GM23248 (cell line): ENCODE measurements around the gene MST1. TPM values are rescaled to one million over a fixed set of nuclear protein-coding genes. Genes with fewer than 3 reads are reported as not detected.

ENCODE experiments used
- DNase-seq: peaks from one replicate; pipeline ENCODE4 v3.0.0-alpha.2; 2015
- H2AFZ ChIP-seq: fragments of 200-600 bp; sonication (generic); 2 replicates; pipeline ENCODE4 v1.6.1; 2016; ENCODE audit warnings: antibody characterized with exemption
- H3F3A ChIP-seq: fragments of 200-600 bp; sonication (generic); 2 replicates; pipeline ENCODE4 v1.6.1; 2016; ENCODE audit warnings: mild to moderate bottlenecking, antibody characterized with exemption, mixed run types; ENCODE audit not compliant: insufficient read depth
- H3K27ac ChIP-seq: fragments of 200-600 bp; sonication (generic); 2 replicates; pipeline ENCODE4 v1.5.1; 2016; ENCODE audit warnings: mild to moderate bottlenecking
- H3K27me3 ChIP-seq: fragments of 200-600 bp; sonication (generic); replicated peaks from 2 replicates; pipeline ENCODE4 v1.6.1; 2016; ENCODE audit warnings: mild to moderate bottlenecking; ENCODE audit not compliant: insufficient read depth
- H3K36me3 ChIP-seq: fragments of 200-600 bp; sonication (generic); 2 replicates; pipeline ENCODE4 v1.6.1; 2016; ENCODE audit warnings: low read depth, mild to moderate bottlenecking
- H3K4me1 ChIP-seq: fragments of 200-600 bp; sonication (generic); 2 replicates; pipeline ENCODE4 v1.6.1; 2016; ENCODE audit warnings: mild to moderate bottlenecking; ENCODE audit not compliant: insufficient read depth
- H3K4me2 ChIP-seq: fragments of 200-600 bp; sonication (generic); one replicate; pipeline ENCODE4 v1.6.1; 2016; ENCODE audit warnings: mild to moderate bottlenecking; ENCODE audit not compliant: unreplicated experiment
- H3K4me3 ChIP-seq: fragments of 200-600 bp; sonication (generic); 2 replicates; pipeline ENCODE4 v1.5.1; 2016; ENCODE audit warnings: mild to moderate bottlenecking
- H3K79me2 ChIP-seq: fragments of 200-600 bp; sonication (generic); 2 replicates; pipeline ENCODE4 v1.6.1; 2016; ENCODE audit warnings: mild to moderate bottlenecking; ENCODE audit not compliant: insufficient read depth
- H3K9ac ChIP-seq: fragments of 200-600 bp; sonication (generic); 2 replicates; pipeline ENCODE4 v1.6.1; 2016; ENCODE audit warnings: mild to moderate bottlenecking
- H3K9me2 ChIP-seq: fragments of 200-600 bp; sonication (generic); 2 replicates; pipeline ENCODE4 v1.6.1; 2016; ENCODE audit warnings: mixed run types, mild to moderate bottlenecking, moderate library complexity; ENCODE audit not compliant: insufficient read depth
- H3K9me3 ChIP-seq: fragments of 200-600 bp; sonication (generic); one replicate; pipeline ENCODE4 v1.6.1; 2017; ENCODE audit warnings: low read depth
- H4K20me1 ChIP-seq: fragments of 200-600 bp; sonication (generic); 2 replicates; pipeline ENCODE4 v1.6.0; 2016; ENCODE audit not compliant: insufficient read depth
- EZH2 ChIP-seq: fragments of 200-600 bp; sonication (generic); IDR thresholded peaks from 2 replicates; pipeline ENCODE4 v1.6.1; 2018; ENCODE audit warnings: antibody characterized with exemption, mild to moderate bottlenecking; ENCODE audit not compliant: insufficient read depth, poor library complexity, severe bottlenecking
- EZH2phosphoT487 ChIP-seq: fragments of 200-600 bp; sonication (generic); IDR thresholded peaks from 2 replicates; pipeline ENCODE4 v1.6.1; 2018; ENCODE audit warnings: antibody characterized with exemption, moderate library complexity, mild to moderate bottlenecking, low read depth; ENCODE audit not compliant: insufficient read depth
- WGBS, 2 experiments: methylation state at CpG; one replicate each; pipeline ENCODE4 v1.1.6; 2015 to 2017; ENCODE audit warnings: low lambda C conversion rate in 2 of 2, low coverage in 1 of 2; ENCODE audit errors: missing lambda C conversion rate in 2 of 2; 5-methylcytosine and 5-hydroxymethylcytosine counted together
- in situ Hi-C: fragments of 300-500 bp; cut with MboI; formaldehyde crosslinking; loops from 2 replicates; pipeline ENCODE4 v1.15.0; 2020
- polyA plus RNA-seq: library from polyadenylated mRNA; unstranded; fragments of >200 nt; fragmentation: Nextera tagmentation; extraction: Ambion mirVana; gene quantifications from 2 replicates; pipeline ENCODE4 v1.2.1, GENCODE V29; 2016
- total RNA-seq: library from RNA; depleted of rRNA; stranded (reverse); fragments of >200 nt; shearing (Covaris generic); gene quantifications from 2 replicates; pipeline ENCODE4 v1.2.3, GENCODE V29; 2014

The MST1 gene
- total and polyA plus RNA-seq, 2 experiments from 2014 or later, result 3.0 to 6.4 TPM

DNA sequence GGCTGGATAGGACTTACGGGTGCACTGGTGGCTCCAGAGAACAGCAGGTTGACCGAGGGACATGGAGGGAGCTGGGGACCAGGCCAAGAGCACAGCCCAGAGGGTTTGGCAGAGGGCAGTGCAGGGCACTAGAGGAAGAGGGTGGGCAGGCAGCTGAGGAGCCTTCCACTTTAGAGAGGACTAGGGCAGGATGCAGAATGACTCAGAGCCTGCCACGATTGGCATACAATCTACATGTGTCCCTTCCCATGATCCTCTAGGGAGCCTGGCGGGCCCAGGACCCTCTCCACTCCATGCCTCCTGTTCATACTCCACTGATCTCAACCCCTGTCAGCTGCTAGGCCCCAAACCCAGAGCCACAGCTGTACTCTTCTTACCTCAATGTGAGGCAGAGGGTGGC is 29.5 kb downstream of the MST1 start:
- no peak for DNase-seq
- H3K36me3 ChIP-seq, result no peaks in the 10 kb centered on the region
- 0 out of 2 replicates have a peak, but pooled peaks cover 12% of the 10 kb centered on the region for H3K27me3 ChIP-seq
- in situ Hi-C loops, result no loop called here
- WGBS, 2 experiments, result 33 to 35% methylated on average over 4 of the region's 4 CpGs
- H3K4me2 ChIP-seq, result no peak overlapping the region
- H3K9ac ChIP-seq, result no peak overlapping the region
- no peaks in the 10 kb centered on the region for H3K9me2 ChIP-seq
- H3K9me3 ChIP-seq, result no peaks in the 10 kb centered on the region
- no peaks in the 10 kb centered on the region for H3K4me1 ChIP-seq
- no peaks in the 10 kb centered on the region for H3F3A ChIP-seq
- TF ChIP-seq EZH2phosphoT487 (no peak), EZH2 (no peak)
- no peaks in the 10 kb centered on the region for H4K20me1 ChIP-seq
- H3K79me2 ChIP-seq, result no peaks in the 10 kb centered on the region
- H3K4me3 ChIP-seq, result no peak overlapping the region
- no peak overlapping the region for H2AFZ ChIP-seq
- no peak overlapping the region for H3K27ac ChIP-seq

DNA sequence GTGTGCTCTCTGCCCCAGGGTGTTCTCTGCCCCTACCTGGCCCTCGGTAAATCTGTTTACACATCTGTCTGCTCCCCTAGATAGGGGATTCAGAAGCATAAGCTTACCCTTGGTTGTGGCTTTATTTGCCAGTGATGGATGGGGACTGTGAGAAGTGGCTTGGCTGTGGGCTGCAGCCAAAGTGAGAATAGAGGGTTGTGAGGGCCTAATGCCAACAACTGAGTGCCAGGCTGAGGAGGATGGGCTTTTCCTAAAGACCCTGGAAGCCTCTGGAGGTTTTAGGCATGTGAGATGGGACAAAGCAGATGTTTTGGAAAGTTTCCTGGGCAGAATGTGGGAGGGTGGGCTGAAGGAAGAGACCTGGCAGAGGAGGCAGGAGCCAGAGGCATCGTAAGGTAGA is 30.6 kb downstream of the MST1 start:
- H3K4me1 ChIP-seq, result no peaks in the 10 kb centered on the region
- no peak overlapping the region for H3K4me3 ChIP-seq
- H3K27me3 ChIP-seq, result 0 out of 2 replicates have a peak, but pooled peaks cover 12% of the 10 kb centered on the region
- in situ Hi-C loops, result no loop called here
- no peaks in the 10 kb centered on the region for H3K79me2 ChIP-seq
- H2AFZ ChIP-seq, result no peak overlapping the region
- TF ChIP-seq EZH2, result no peak
- no peak for TF ChIP-seq EZH2phosphoT487
- H3F3A ChIP-seq, result no peaks in the 10 kb centered on the region
- H4K20me1 ChIP-seq, result no peaks in the 10 kb centered on the region
- H3K9me2 ChIP-seq, result no peaks in the 10 kb centered on the region
- DNase-seq, result no peak
- H3K4me2 ChIP-seq, result no peak overlapping the region
- 37 to 52% methylated on average over 2 of the region's 2 CpGs for WGBS, 2 experiments
- H3K9me3 ChIP-seq, result no peaks in the 10 kb centered on the region
- H3K36me3 ChIP-seq, result no peaks in the 10 kb centered on the region
- no peak overlapping the region for H3K9ac ChIP-seq
- H3K27ac ChIP-seq, result no peak overlapping the region

DNA sequence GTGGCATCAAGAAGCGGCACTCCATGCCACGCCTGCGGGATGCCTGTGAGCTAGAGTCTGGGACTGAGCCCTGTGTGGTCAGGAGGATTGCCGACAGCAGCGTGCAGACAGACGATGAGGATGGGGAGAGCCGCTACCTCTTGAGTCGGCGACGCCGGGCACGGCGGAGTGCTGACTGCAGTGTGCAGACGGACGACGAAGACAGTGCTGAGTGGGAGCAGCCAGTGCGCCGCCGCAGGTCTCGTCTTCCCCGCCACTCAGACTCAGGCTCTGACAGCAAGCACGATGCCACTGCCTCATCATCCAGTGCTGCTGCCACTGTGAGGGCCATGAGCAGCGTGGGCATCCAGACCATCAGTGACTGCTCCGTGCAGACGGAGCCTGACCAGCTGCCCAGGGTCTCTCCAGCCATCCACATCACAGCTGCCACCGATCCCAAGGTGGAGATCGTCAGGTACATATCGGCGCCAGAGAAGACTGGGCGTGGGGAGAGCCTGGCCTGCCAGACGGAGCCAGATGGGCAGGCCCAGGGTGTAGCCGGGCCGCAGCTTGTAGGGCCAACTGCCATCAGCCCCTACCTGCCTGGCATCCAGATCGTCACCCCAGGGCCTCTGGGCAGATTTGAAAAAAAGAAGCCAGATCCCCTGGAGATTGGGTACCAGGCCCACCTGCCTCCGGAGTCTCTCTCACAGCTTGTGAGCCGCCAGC is 31.9 kb downstream of the MST1 start:
- Histone ChIP-seq H3K9me3 (no peaks in the 10 kb centered on the region), H3K4me2 (no peak overlapping the region), H3K27me3 (0 out of 2 replicates have a peak, but pooled peaks cover 12% of the 10 kb centered on the region), H3K27ac (no peak overlapping the region), H3K9me2 (no peaks in the 10 kb centered on the region), H2AFZ (no peak overlapping the region), H3K4me1 (no peaks in the 10 kb centered on the region), H3K79me2 (no peaks in the 10 kb centered on the region), H3F3A (no peaks in the 10 kb centered on the region), H3K4me3 (no peak overlapping the region), H3K36me3 (no peaks in the 10 kb centered on the region), H3K9ac (no peak overlapping the region), H4K20me1 (no peaks in the 10 kb centered on the region)
- in situ Hi-C loops, result no loop called here
- TF ChIP-seq EZH2phosphoT487 (no peak), EZH2 (no peak)
- DNase-seq, result no peak
- 79 to 84% methylated on average over 22 to 36 of the region's 36 CpGs for WGBS, 2 experiments

DNA sequence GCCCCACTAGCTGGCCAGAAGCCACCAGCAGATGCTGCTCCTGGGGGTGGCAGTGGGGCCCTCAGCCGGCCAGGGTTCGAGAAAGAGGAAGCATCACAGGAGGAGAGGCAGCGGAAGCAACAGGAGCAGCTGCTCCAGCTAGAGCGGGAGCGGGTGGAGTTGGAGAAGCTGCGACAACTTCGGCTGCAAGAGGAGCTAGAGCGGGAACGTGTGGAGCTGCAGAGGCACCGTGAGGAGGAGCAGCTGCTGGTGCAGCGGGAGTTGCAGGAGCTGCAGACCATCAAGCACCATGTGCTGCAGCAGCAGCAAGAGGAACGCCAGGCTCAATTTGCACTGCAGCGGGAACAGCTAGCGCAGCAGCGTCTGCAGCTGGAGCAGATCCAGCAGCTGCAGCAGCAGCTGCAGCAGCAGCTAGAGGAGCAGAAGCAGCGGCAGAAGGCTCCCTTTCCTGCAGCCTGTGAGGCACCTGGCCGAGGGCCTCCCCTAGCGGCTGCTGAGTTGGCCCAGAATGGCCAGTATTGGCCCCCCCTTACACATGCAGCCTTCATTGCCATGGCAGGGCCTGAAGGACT is 32.6 kb downstream of the MST1 start:
- H3K27ac ChIP-seq, result no peak overlapping the region
- H3K27me3 ChIP-seq, result 0 out of 2 replicates have a peak, but pooled peaks cover 12% of the 10 kb centered on the region
- H3K36me3 ChIP-seq, result no peaks in the 10 kb centered on the region
- DNase-seq, result peak; percentile 43
- no peak overlapping the region for H3K4me2 ChIP-seq
- 11 to 13% methylated on average over 15 to 18 of the region's 18 CpGs for WGBS, 2 experiments
- no peaks in the 10 kb centered on the region for H3K4me1 ChIP-seq
- in situ Hi-C loops, result no loop called here
- TF ChIP-seq EZH2phosphoT487 (no peak), EZH2 (no peak)
- H3K9ac ChIP-seq, result no peak overlapping the region
- no peaks in the 10 kb centered on the region for H3F3A ChIP-seq
- no peaks in the 10 kb centered on the region for H3K9me2 ChIP-seq
- H3K79me2 ChIP-seq, result no peaks in the 10 kb centered on the region
- no peaks in the 10 kb centered on the region for H3K9me3 ChIP-seq
- H4K20me1 ChIP-seq, result no peaks in the 10 kb centered on the region
- H3K4me3 ChIP-seq, result no peak overlapping the region
- H2AFZ ChIP-seq, result no peak overlapping the region
